ENCODE data around the gene ARL16. TPM values are rescaled to one million over a fixed set of nuclear protein-coding genes. Genes with fewer than 3 reads are reported as not detected.

ARL16 gene
- polyA plus RNA-seq, 1 of the 3 experiments (the other 2 are of a cell fraction), result 148 TPM

DNA sequence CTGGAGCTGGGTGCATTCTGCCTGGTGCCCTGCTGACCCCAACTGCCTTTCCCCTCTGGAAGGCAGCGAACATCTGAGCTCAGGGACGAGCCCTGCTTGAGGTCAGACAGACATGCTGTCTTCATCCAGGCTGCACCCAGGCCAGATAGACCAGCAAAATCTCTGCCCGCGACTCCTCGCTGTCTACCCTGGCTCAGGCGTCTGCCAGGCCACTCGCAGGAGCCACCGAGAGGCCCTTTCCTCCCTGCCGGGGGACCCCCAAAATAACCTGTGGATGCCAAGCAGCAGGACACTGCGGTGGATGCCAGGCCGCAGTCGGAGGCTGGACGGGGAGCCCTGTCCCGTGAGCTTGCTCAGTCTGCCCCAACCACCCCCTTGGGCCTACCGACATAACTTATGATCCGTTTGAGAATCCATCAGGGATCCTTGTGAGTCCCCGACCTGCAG is 25.2 kb upstream of the ARL16 start:
- Histone ChIP-seq H3K4me1 (ENCODE audit: control insufficient read depth in 1 of 2, insufficient read depth in 2 of 2, low read depth in 1 of 2, low read length in 1 of 2) (peaks cover 19 to 32% of the 10 kb centered on the region in 2 experiments), H3K27ac (ENCODE audit: low read depth in 2 of 2, low read length in 1 of 2) (no peak overlapping the region), H3K79me2 (ENCODE audit: insufficient read depth) (peaks cover 39% of the 10 kb centered on the region), H3K9ac (no peak overlapping the region), H2AFZ (ENCODE audit: low read depth) (no peak overlapping the region), H4K20me1 (ENCODE audit: insufficient read depth) (no peaks in the 10 kb centered on the region), H3K4me2 (no peak overlapping the region), H3K9me3 (no peaks in the 10 kb centered on the region), H3F3A (replicated peaks; ENCODE audit: insufficient read depth) (peaks cover 43% of the 10 kb centered on the region), H3K36me3 (replicated peaks in 1 of 2; ENCODE audit: control insufficient read depth in 1 of 2, insufficient read depth in 2 of 2, low read length in 1 of 2) (peaks cover 28 to 38% of the 10 kb centered on the region in 2 experiments), H3K27me3 (ENCODE audit: insufficient read depth) (no peaks in the 10 kb centered on the region), H3K9me2 (no peaks in the 10 kb centered on the region), H3K4me3 (ENCODE audit: low read depth in 2 of 2, low read length in 1 of 2) (no peak overlapping the region)
- WGBS (ENCODE audit: low lambda C conversion rate), result 94% methylated on average over 17 of the region's 17 CpGs
- POLR2A ChIA-PET, result interaction anchor here (1.0 to 3.0 kb wide), 2 partner anchors 13 to 158 kb away, joined by 3 to 9 read pairs; no protein-coding TSS in a partner anchor
- no peak for DNase-seq
- TF ChIP-seq, protein P1, sequence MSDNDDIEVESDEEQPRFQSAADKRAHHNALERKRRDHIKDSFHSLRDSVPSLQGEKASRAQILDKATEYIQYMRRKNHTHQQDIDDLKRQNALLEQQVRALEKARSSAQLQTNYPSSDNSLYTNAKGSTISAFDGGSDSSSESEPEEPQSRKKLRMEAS (IDR thresholded peaks at IDR 0.05; ENCODE audit: low read depth), result no peak
- TF ChIP-seq, protein P2, sequence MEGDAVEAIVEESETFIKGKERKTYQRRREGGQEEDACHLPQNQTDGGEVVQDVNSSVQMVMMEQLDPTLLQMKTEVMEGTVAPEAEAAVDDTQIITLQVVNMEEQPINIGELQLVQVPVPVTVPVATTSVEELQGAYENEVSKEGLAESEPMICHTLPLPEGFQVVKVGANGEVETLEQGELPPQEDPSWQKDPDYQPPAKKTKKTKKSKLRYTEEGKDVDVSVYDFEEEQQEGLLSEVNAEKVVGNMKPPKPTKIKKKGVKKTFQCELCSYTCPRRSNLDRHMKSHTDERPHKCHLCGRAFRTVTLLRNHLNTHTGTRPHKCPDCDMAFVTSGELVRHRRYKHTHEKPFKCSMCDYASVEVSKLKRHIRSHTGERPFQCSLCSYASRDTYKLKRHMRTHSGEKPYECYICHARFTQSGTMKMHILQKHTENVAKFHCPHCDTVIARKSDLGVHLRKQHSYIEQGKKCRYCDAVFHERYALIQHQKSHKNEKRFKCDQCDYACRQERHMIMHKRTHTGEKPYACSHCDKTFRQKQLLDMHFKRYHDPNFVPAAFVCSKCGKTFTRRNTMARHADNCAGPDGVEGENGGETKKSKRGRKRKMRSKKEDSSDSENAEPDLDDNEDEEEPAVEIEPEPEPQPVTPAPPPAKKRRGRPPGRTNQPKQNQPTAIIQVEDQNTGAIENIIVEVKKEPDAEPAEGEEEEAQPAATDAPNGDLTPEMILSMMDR (IDR thresholded peaks at IDR 0.05), result no peak
- TF ChIP-seq TCF12 (IDR thresholded peaks at IDR 0.05) (no peak), NFIC (IDR thresholded peaks at IDR 0.05; ENCODE audit: borderline replicate concordance) (no peak), TAF1 (IDR thresholded peaks at IDR 0.05; ENCODE audit: borderline replicate concordance, low read depth, low read length) (no peak), SIN3A (IDR thresholded peaks at IDR 0.05; ENCODE audit: borderline replicate concordance, low read depth, low read length) (no peak), FOXJ3 (CRISPR knock-in tag; IDR thresholded peaks at IDR 0.05) (no peak), NRF1 (IDR thresholded peaks at IDR 0.05; ENCODE audit: low read depth, low read length) (no peak), POLR2AphosphoS5 (IDR thresholded peaks at IDR 0.05; ENCODE audit: low read depth, low read length) (peak; percentile 11; the same call in 1 of the 2 replicates)
- CTCF ChIA-PET, result interaction anchor here (1.3 to 2.6 kb wide), 5 partner anchors 15 to 160 kb away, joined by 3 to 10 read pairs (median 4); no protein-coding TSS in a partner anchor

DNA sequence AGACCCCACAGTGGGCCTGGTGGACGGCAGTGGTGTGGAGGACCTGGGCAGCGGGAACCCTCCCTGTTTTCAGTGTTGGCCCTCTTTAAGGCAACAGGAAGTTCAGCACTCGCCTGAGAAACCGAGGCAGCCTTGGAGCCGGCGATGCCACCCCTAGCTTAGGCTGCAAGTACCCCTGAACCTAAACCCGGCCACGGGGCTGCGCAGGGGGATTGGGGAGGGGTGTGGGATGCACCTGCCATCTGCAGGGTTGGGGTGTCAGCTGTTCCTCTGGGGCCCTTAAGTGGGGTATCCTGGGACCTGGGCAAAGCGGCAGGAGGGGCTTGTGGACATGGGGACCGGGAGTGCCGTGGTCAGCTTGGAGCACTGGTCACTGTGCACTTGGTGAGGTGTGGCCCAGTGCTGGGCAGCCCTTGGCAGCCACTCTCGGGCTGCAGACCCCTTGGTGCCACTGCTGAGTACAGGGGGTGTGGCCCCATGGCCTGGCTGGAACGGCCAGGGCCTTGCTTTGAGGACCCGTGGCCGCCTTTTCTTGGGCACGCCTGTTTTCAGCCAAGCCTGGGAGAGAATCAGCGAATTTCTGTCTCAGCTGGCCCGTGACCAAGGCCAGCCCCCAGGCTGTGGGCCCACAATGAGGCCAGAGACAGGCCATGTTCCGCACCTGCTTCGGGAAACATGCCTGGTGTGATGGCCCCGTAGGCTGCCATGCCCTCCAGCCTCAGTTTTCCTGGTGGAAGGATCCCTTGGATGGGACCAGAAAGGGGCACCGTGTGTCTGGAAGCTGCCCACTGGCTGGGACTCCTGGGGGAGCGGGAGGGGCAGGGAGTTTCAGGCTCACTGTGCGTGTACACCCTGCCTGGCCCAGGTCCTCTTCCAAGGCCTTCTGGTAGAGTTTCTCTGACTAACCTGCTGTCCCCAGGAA is 24.4 kb upstream of the ARL16 start:
- H3K27ac ChIP-seq (ENCODE audit: low read depth in 2 of 2, low read length in 1 of 2), result no peak overlapping the region
- H3K4me3 ChIP-seq (ENCODE audit: low read depth in 2 of 2, low read length in 1 of 2), result no peak overlapping the region
- peaks cover 28 to 38% of the 10 kb centered on the region in 2 experiments for H3K36me3 ChIP-seq (replicated peaks in 1 of 2; ENCODE audit: control insufficient read depth in 1 of 2, insufficient read depth in 2 of 2, low read length in 1 of 2)
- H3K4me1 ChIP-seq (ENCODE audit: control insufficient read depth in 1 of 2, insufficient read depth in 2 of 2, low read depth in 1 of 2, low read length in 1 of 2), result peaks cover 12 to 25% of the 10 kb centered on the region in 2 experiments
- no peak overlapping the region for H3K9ac ChIP-seq
- POLR2A ChIA-PET, result interaction anchor here (0.7 to 3.0 kb wide), 3 partner anchors 12 to 158 kb away, joined by 3 to 9 read pairs (median 6); partner anchors contain the start of genes ARL16 and HGS
- H4K20me1 ChIP-seq (ENCODE audit: insufficient read depth), result no peaks in the 10 kb centered on the region
- H3F3A ChIP-seq (replicated peaks; ENCODE audit: insufficient read depth), result peaks cover 43% of the 10 kb centered on the region
- WGBS (ENCODE audit: low lambda C conversion rate), result 92% methylated on average over 11 of the region's 25 CpGs
- H2AFZ ChIP-seq (ENCODE audit: low read depth), result no peak overlapping the region
- CTCF ChIA-PET, result interaction anchor here (1.0 to 2.6 kb wide), 6 partner anchors 14 to 161 kb away, joined by 3 to 10 read pairs (median 4); no protein-coding TSS in a partner anchor
- H3K79me2 ChIP-seq (ENCODE audit: insufficient read depth), result peaks cover 39% of the 10 kb centered on the region
- no peaks in the 10 kb centered on the region for H3K9me3 ChIP-seq
- no peak for TF ChIP-seq RFX5 (IDR thresholded peaks at IDR 0.05; ENCODE audit: low read length)
- TF ChIP-seq POLR2AphosphoS5 (IDR thresholded peaks at IDR 0.05; ENCODE audit: low read depth, low read length), result peak; percentile 4; the same call in 1 of the 2 replicates
- TF ChIP-seq RXRA (IDR thresholded peaks at IDR 0.05; ENCODE audit: borderline replicate concordance, low read depth), result no peak
- TF ChIP-seq, protein P3, sequence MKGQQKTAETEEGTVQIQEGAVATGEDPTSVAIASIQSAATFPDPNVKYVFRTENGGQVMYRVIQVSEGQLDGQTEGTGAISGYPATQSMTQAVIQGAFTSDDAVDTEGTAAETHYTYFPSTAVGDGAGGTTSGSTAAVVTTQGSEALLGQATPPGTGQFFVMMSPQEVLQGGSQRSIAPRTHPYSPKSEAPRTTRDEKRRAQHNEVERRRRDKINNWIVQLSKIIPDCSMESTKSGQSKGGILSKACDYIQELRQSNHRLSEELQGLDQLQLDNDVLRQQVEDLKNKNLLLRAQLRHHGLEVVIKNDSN (IDR thresholded peaks at IDR 0.05; ENCODE audit: borderline replicate concordance, low read depth), result no peak
- no peaks in the 10 kb centered on the region for H3K27me3 ChIP-seq (ENCODE audit: insufficient read depth)
- no peak overlapping the region for H3K4me2 ChIP-seq
- DNase-seq, result no peak
- no peaks in the 10 kb centered on the region for H3K9me2 ChIP-seq
